Keratinocyte (primary cell): Measurements from ENCODE around the gene BICRAL.
A peak's percentile ranks its signal among the peaks of the same experiment; 100 is the strongest.

Source experiments
- EZH2 ChIP-seq: IDR thresholded peaks from one replicate; pipeline ENCODE4 v1.6.1; 2012; ENCODE audit warnings: inconsistent platforms, mild to moderate bottlenecking, low read length, moderate library complexity
- TF ChIP-seq, protein P1 (sequence below), 3 experiments: IDR thresholded peaks in 1 of 3; conservative IDR thresholded peaks in 1 of 3; optimal IDR thresholded peaks in 1 of 3; 2 replicates in 2 of 3; 3 replicates in 1 of 3; pipeline versions ENCODE3 to v1.5.1; 2011; ENCODE audit warnings: low read length in 3 of 3, mild to moderate bottlenecking in 3 of 3, moderate library complexity in 2 of 3, control low read depth in 1 of 3, inconsistent platforms in 1 of 3; ENCODE audit not compliant: insufficient read depth in 2 of 3; ENCODE audit errors: extremely low read depth in 1 of 3

GRCh38 chr6:42879372-42880239, 97.8 kb downstream of the BICRAL start, which contains the start of gene RPL7L1:
- TF ChIP-seq, protein P1, sequence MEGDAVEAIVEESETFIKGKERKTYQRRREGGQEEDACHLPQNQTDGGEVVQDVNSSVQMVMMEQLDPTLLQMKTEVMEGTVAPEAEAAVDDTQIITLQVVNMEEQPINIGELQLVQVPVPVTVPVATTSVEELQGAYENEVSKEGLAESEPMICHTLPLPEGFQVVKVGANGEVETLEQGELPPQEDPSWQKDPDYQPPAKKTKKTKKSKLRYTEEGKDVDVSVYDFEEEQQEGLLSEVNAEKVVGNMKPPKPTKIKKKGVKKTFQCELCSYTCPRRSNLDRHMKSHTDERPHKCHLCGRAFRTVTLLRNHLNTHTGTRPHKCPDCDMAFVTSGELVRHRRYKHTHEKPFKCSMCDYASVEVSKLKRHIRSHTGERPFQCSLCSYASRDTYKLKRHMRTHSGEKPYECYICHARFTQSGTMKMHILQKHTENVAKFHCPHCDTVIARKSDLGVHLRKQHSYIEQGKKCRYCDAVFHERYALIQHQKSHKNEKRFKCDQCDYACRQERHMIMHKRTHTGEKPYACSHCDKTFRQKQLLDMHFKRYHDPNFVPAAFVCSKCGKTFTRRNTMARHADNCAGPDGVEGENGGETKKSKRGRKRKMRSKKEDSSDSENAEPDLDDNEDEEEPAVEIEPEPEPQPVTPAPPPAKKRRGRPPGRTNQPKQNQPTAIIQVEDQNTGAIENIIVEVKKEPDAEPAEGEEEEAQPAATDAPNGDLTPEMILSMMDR (optimal IDR thresholded peaks at IDR 0.05 in 1 of 3, IDR thresholded peaks at IDR 0.05 in 1 of 3, conservative IDR thresholded peaks at IDR 0.05 in 1 of 3; ENCODE audit: extremely low read depth in 1 of 3, insufficient read depth in 2 of 3, low read length in 3 of 3) = peak in 1 of 3 experiments; percentile 2
- no peak for TF ChIP-seq EZH2
